Measurements from ENCODE around the gene USP4. TPM values are rescaled to one million over a fixed set of nuclear protein-coding genes. Genes with fewer than 3 reads are reported as not detected.

USP4 gene
- total RNA-seq, 2 donors from 2014 or later = 13.2 to 24.7 TPM

- intact Hi-C loops (cut with DNase I) = no loop called here
- Histone ChIP-seq H3K9me3 (no peaks in the 10 kb centered on the region), H3K4me3 (no peak overlapping the region), H3K27me3 (no peaks in the 10 kb centered on the region), H3K4me1 (no peaks in the 10 kb centered on the region), H3K36me3 (replicated peaks in 1 of 2; ENCODE audit: insufficient read depth in 1 of 2, low read depth in 2 of 2) (peaks cover 0 to 11% of the 10 kb centered on the region in 2 donors), H3K27ac (no peak overlapping the region)
- no peak for DNase-seq
- WGBS, 2 donors = 100% methylated on average over 1 of the region's 1 CpG; no CpG with 5 or more reads in 1 of the 2 donors
- ATAC-seq = no peak
- TF ChIP-seq POLR2A (IDR thresholded peaks at IDR 0.05) = no peak
- TF ChIP-seq, protein P1, sequence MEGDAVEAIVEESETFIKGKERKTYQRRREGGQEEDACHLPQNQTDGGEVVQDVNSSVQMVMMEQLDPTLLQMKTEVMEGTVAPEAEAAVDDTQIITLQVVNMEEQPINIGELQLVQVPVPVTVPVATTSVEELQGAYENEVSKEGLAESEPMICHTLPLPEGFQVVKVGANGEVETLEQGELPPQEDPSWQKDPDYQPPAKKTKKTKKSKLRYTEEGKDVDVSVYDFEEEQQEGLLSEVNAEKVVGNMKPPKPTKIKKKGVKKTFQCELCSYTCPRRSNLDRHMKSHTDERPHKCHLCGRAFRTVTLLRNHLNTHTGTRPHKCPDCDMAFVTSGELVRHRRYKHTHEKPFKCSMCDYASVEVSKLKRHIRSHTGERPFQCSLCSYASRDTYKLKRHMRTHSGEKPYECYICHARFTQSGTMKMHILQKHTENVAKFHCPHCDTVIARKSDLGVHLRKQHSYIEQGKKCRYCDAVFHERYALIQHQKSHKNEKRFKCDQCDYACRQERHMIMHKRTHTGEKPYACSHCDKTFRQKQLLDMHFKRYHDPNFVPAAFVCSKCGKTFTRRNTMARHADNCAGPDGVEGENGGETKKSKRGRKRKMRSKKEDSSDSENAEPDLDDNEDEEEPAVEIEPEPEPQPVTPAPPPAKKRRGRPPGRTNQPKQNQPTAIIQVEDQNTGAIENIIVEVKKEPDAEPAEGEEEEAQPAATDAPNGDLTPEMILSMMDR (IDR thresholded peaks at IDR 0.05) = no peak
These were observed 37.6 kb upstream of the USP4 start for GRCh38 chr3:49377483-49377882.

- ATAC-seq (no peak), DNase-seq (no peak)
- intact Hi-C loops (cut with DNase I) = no loop called here
- H3K9me3 ChIP-seq = no peaks in the 10 kb centered on the region
- no peaks in the 10 kb centered on the region for H3K27me3 ChIP-seq
- no peaks in the 10 kb centered on the region for H3K4me1 ChIP-seq
- H3K4me3 ChIP-seq = no peak overlapping the region
- TF ChIP-seq, protein P1 (IDR thresholded peaks at IDR 0.05) = no peak
- no peak for TF ChIP-seq POLR2A (IDR thresholded peaks at IDR 0.05)
- no peak overlapping the region for H3K27ac ChIP-seq
- peaks cover 4 to 18% of the 10 kb centered on the region in 2 donors for H3K36me3 ChIP-seq (replicated peaks in 1 of 2; ENCODE audit: insufficient read depth in 1 of 2, low read depth in 2 of 2)
These were observed 32.1 kb upstream of the USP4 start for GRCh38 chr3:49371946-49372345.

GRCh38 chr3:49370585-49371290 is 30.9 kb upstream of the USP4 start:
- no peak for ATAC-seq
- DNase-seq = no peak
- no peaks in the 10 kb centered on the region for H3K9me3 ChIP-seq
- H3K27ac ChIP-seq = no peak overlapping the region
- 88 to 90% methylated on average over 6 of the region's 6 CpGs for WGBS, 2 donors
- intact Hi-C loops (cut with DNase I) = no loop called here
- H3K4me3 ChIP-seq = no peak overlapping the region
- TF ChIP-seq, protein P1 (IDR thresholded peaks at IDR 0.05) = no peak
- TF ChIP-seq POLR2A (IDR thresholded peaks at IDR 0.05) = no peak
- peaks cover 4 to 22% of the 10 kb centered on the region in 2 donors for H3K36me3 ChIP-seq (replicated peaks in 1 of 2; ENCODE audit: insufficient read depth in 1 of 2, low read depth in 2 of 2)
- H3K27me3 ChIP-seq = no peaks in the 10 kb centered on the region
- no peaks in the 10 kb centered on the region for H3K4me1 ChIP-seq

- DNase-seq (no peak), ATAC-seq (no peak)
- Histone ChIP-seq H3K36me3 (replicated peaks in 1 of 2; ENCODE audit: insufficient read depth in 1 of 2, low read depth in 2 of 2) (peaks cover 0 to 21% of the 10 kb centered on the region in 2 donors), H3K4me3 (no peak overlapping the region), H3K27me3 (no peaks in the 10 kb centered on the region), H3K27ac (no peak overlapping the region), H3K9me3 (no peaks in the 10 kb centered on the region), H3K4me1 (peaks cover 10% of the 10 kb centered on the region)
- intact Hi-C loops (cut with DNase I) = no loop called here
- 84 to 86% methylated on average over 2 to 3 of the region's 3 CpGs for WGBS, 2 donors
- TF ChIP-seq, protein P1 (IDR thresholded peaks at IDR 0.05) = no peak
- no peak for TF ChIP-seq POLR2A (IDR thresholded peaks at IDR 0.05)
These were observed 22.7 kb upstream of the USP4 start for GRCh38 chr3:49362561-49362960.

- peaks cover 23% of the 10 kb centered on the region for H3K4me1 ChIP-seq
- H3K27ac ChIP-seq = peak overlapping the region in 2 of 4 donors; percentile 30 to 91
- intact Hi-C loops (cut with DNase I) = no loop called here
- no peak for DNase-seq
- TF ChIP-seq, protein P1 (IDR thresholded peaks at IDR 0.05) = no peak
- no peak for TF ChIP-seq POLR2A (IDR thresholded peaks at IDR 0.05)
- no peaks in the 10 kb centered on the region for H3K27me3 ChIP-seq
- no peaks in the 10 kb centered on the region for H3K9me3 ChIP-seq
- peaks cover 0 to 15% of the 10 kb centered on the region in 2 donors for H3K36me3 ChIP-seq (replicated peaks in 1 of 2; ENCODE audit: insufficient read depth in 1 of 2, low read depth in 2 of 2)
- ATAC-seq = no peak
- no peak overlapping the region for H3K4me3 ChIP-seq
- 79 to 94% methylated on average over 2 of the region's 2 CpGs for WGBS, 2 donors
These were observed 19.8 kb upstream of the USP4 start for GRCh38 chr3:49359623-49360022.
